Right renal cortex interstitium (tissue), 3 donors: ENCODE measurements around the gene CES5A. TPM values are rescaled to one million over a fixed set of nuclear protein-coding genes. Genes with fewer than 3 reads are reported as not detected.

Experiments
- polyA plus RNA-seq, 3 donors: library from polyadenylated mRNA; unstranded; fragments of 120-200 nt; gene quantifications; one replicate each; pipeline ENCODE4 v1.2.1, GENCODE V29; 2013; ENCODE audit not compliant: insufficient read length in 3 of 3

Gene CES5A
- polyA plus RNA-seq, 3 donors, result 0.11 to 0.13 TPM; not detected in 1

Other genes starting within 250 kb of the CES5A start
- gene SLC6A2, start 219.4 kb downstream of the CES5A start, polyA plus RNA-seq, result under 1 TPM; 0.35 to 0.54 (median 0.37) TPM
- 10 to 100 TPM in 1 of 3 donors, 1 to 10 TPM in 2; 2.0 to 18.3 (median 2.1) TPM for gene CES1, start 42.3 kb downstream of the CES5A start, polyA plus RNA-seq